ENCODE results near the gene RPRD1B. TPM values are rescaled to one million over a fixed set of nuclear protein-coding genes. Genes with fewer than 3 reads are reported as not detected.

RPRD1B gene
- total and polyA plus RNA-seq, 2 of the 13 experiments (the other 11 are each of a cell fraction or from before 2014, with no cell fraction given), result 31.1 to 41.5 TPM

GRCh38 chr20:37986873-37987601 lies 46.5 kb upstream of the RPRD1B start (continued):
- TF ChIP-seq, protein P1, sequence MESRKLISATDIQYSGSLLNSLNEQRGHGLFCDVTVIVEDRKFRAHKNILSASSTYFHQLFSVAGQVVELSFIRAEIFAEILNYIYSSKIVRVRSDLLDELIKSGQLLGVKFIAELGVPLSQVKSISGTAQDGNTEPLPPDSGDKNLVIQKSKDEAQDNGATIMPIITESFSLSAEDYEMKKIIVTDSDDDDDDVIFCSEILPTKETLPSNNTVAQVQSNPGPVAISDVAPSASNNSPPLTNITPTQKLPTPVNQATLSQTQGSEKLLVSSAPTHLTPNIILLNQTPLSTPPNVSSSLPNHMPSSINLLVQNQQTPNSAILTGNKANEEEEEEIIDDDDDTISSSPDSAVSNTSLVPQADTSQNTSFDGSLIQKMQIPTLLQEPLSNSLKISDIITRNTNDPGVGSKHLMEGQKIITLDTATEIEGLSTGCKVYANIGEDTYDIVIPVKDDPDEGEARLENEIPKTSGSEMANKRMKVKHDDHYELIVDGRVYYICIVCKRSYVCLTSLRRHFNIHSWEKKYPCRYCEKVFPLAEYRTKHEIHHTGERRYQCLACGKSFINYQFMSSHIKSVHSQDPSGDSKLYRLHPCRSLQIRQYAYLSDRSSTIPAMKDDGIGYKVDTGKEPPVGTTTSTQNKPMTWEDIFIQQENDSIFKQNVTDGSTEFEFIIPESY (CRISPR knock-in tag; IDR thresholded peaks at IDR 0.05), result peak; percentile 91
- TF ChIP-seq TRIM22 (IDR thresholded peaks at IDR 0.05) (no peak), TRAFD1 (CRISPR knock-in tag; IDR thresholded peaks at IDR 0.05; ENCODE audit: borderline replicate concordance) (no peak), SOX5 (CRISPR knock-in tag; IDR thresholded peaks at IDR 0.05; ENCODE audit: borderline replicate concordance) (0 out of 2 replicates have a peak, but pooled peaks have one; percentile 24), BCL6 (CRISPR knock-in tag; IDR thresholded peaks at IDR 0.05) (peak; percentile 43; the same call in 1 of the 2 replicates), CEBPB (IDR thresholded peaks at IDR 0.05; ENCODE audit: borderline replicate concordance, low read depth, low read length) (no peak), MTA1 (CRISPR knock-in tag; IDR thresholded peaks at IDR 0.05; ENCODE audit: borderline replicate concordance) (0 out of 2 replicates have a peak, but pooled peaks have one; percentile 35), ZNF292 (CRISPR knock-in tag; IDR thresholded peaks at IDR 0.05; ENCODE audit: borderline replicate concordance, low read depth) (peak; percentile 77; the same call in 1 of the 2 replicates), KLF12 (CRISPR knock-in tag; IDR thresholded peaks at IDR 0.05; ENCODE audit: borderline replicate concordance) (0 out of 2 replicates have a peak, but pooled peaks have one; percentile 17), ZNF556 (CRISPR knock-in tag; IDR thresholded peaks at IDR 0.05; ENCODE audit: borderline replicate concordance) (no peak), ZBTB7A (CRISPR knock-in tag; IDR thresholded peaks at IDR 0.05) (no peak), EEA1 (CRISPR knock-in tag; IDR thresholded peaks at IDR 0.05; ENCODE audit: borderline replicate concordance) (no peak), CBFB (CRISPR knock-in tag; IDR thresholded peaks at IDR 0.05) (0 out of 2 replicates have a peak, but pooled peaks have one; percentile 27), ZNF446 (CRISPR knock-in tag; IDR thresholded peaks at IDR 0.05) (no peak), RNF219 (CRISPR knock-in tag; IDR thresholded peaks at IDR 0.05) (no peak), TSC22D2 (CRISPR knock-in tag; IDR thresholded peaks at IDR 0.05; ENCODE audit: borderline replicate concordance) (0 out of 2 replicates have a peak, but pooled peaks have one; percentile 15)
- TF ChIP-seq, protein P2, sequence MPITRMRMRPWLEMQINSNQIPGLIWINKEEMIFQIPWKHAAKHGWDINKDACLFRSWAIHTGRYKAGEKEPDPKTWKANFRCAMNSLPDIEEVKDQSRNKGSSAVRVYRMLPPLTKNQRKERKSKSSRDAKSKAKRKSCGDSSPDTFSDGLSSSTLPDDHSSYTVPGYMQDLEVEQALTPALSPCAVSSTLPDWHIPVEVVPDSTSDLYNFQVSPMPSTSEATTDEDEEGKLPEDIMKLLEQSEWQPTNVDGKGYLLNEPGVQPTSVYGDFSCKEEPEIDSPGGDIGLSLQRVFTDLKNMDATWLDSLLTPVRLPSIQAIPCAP (CRISPR knock-in tag; IDR thresholded peaks at IDR 0.05; ENCODE audit: low read depth), result no peak
- TF ChIP-seq, protein P3, sequence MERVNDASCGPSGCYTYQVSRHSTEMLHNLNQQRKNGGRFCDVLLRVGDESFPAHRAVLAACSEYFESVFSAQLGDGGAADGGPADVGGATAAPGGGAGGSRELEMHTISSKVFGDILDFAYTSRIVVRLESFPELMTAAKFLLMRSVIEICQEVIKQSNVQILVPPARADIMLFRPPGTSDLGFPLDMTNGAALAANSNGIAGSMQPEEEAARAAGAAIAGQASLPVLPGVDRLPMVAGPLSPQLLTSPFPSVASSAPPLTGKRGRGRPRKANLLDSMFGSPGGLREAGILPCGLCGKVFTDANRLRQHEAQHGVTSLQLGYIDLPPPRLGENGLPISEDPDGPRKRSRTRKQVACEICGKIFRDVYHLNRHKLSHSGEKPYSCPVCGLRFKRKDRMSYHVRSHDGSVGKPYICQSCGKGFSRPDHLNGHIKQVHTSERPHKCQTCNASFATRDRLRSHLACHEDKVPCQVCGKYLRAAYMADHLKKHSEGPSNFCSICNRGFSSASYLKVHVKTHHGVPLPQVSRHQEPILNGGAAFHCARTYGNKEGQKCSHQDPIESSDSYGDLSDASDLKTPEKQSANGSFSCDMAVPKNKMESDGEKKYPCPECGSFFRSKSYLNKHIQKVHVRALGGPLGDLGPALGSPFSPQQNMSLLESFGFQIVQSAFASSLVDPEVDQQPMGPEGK (CRISPR knock-in tag; IDR thresholded peaks at IDR 0.05), result peak; percentile 62
